NCI-H146 treated with DMSO at 0.1 percent for 48 hours (cell line): Measurements from ENCODE around the gene AHRR.

Experiments used
- DNase-seq: peaks from one replicate; lab custom pipeline; 2025; ENCODE audit not compliant: unreplicated experiment; lab: John Stamatoyannopoulos, UW

The AHRR gene

DNA sequence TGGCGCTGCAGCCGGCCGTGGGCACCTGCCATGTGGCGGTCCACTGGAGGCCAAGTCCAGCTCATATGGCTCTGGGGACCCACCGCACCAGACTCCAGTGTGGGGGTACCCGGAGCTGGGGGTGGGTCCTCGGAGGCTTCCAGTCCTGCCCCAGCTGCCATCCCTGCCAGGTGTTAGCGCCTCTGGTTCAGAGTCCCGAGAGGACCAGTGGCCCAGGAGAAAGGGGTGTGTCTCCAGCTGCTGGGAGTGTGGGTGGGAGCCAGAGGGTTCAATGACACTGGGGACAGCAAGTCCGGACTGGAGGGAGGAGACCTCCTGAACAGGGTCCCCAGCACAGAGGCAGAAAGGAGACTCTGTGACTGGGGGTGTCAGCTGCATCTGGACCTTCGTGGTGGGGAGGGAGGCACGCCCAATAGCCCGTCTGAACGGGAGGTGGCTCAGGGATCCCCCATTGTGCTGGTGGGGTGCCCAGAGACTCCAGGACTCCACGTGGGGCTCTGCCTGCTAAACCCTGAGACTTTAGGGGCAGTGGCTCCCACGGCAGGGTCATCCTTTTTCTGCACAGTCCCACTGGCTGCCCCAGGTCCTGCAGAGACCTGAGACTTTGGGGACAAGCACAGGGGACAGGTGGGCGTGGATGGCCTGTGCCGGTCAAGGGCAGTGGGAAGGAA is 2.4 kb upstream of the AHRR start:
- DNase-seq = no peak

DNA sequence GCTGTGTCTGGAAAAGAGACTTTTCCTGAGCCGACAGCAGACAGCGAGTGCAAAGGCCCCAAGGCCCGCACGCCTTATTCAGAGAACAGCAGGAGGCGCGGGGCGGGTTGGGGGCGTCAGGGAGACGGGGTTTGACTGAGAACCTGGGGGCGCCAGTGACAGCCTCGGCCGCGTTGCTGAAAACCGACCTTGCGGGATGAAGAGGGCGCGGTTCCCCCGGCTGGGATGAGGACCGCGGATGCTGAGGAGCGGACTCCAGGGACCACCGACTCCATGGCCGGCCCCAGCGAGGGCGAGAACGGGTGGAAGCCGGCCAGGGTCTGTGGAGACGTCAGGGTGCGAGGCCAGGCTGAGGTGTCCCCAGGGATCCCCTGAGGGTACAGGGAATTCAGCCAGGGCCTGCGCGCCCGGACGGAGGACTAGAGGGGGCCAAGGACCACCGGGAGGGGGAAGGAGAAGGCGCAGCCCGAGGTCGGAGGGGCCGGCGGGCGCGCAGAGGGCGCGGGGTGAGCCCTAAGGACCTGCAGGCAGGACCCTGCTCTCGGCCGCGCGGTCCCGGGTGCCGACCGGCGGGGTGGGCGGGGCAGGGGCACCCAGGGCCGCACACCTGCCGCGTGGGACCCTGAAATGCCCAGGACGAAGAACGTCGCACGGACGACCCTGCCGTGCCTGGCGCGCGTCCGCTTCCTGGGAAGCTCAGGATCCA is 837 bp upstream of the AHRR start:
- no peak for DNase-seq

DNA sequence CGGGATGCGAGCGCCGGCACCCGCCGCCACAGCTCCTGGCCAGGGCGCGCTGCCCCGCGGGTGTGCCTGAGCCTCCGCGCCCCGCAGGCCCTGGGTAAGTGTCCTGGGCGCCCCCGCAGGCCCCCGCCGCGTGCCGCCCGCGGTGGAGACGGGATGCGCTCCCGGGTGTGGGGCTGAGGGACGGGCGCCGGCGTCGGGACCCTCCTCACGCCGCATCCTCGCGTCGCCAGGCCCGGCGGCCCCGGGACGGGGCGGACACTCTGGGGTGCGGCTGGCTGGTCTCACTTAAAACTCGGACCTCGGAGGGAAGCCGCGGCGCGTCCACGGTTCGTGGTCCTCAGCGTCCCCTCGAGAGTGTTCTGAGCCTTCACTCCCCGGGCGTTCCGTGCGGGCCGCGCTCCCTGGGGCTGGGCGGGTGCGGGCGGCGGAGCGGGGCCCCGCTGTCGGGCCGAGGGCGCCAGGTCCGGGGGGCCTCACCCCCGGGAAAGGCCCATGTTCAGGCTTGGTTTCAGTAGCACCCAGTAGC is 275 bp downstream of the AHRR start:
- no peak for DNase-seq

DNA sequence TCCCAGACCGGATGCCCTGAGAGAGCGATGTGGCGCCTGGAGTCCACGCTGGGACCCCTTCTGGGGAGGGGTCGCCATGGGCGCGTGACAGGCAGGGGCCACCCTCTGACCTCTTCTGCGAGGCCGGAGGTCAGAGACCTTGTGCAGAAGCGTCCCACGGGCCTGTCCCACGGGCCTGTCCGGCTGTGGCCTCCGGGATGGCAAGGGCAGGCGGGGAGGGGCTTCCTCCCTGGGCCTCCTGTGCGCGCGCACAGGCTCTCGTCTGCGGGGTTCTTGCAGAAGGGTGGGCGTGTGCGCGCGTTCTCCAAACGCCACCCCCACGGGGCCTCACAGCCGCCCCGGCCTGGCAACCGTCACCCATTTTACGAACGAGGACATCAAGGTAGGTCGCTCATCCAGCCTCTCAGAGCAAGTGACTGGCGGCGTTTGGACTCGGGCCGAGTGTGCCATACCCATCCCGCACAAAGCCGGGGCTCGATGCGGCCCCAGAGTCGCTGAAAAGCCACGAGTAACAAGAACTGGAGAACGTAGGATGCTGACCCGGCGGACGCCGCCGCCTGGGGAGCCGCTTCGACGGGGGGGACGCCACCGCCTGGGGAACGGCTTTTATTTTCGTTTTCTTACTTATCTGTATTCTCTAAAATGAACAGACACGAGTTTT is 897 bp downstream of the AHRR start:
- no peak for DNase-seq

DNA sequence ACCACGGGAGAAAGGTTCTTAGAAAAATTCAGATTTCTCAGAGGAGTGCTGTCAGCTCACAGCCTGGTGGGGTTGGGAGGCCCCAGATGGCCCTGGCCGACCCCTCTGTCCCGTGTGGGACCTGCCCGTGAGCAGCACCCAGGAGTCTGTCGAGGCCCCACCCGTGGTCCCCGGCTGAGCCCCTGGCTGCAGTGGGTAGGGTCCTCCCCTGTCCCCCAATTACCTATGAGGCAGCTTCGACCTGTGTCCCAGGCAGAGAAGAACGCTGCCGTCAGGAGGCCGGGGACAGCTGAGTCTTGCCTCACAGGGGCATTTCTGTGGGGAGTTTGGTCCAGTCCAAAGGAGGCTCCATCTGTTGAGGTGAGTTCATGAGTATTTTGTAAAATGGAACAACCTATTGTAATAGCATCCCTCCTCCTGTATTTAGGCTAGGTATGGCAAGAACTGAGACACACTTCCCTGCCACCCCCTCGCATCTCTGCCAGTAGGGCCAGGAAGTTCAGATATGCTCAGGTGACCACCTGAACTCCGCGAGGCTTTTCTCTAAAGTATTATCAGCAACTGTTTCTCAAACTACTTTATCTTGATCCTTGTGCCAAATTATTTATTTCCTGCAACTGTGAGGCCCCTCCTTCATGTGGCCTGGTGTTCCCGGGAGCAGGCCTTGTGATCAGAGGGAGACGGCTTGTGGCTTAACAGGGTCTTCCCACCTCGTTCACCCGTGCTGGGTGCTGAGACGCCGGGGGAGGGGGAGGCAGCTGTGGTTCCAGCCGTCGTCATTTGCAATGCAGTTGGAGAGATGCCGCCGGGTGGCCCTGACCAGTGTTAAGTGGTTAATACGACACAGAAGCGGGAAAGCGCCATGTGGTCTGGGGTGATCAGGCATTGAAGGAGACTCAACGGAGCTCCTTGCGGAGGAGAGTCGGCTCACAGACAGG is 1.7 kb downstream of the AHRR start:
- no peak for DNase-seq

DNA sequence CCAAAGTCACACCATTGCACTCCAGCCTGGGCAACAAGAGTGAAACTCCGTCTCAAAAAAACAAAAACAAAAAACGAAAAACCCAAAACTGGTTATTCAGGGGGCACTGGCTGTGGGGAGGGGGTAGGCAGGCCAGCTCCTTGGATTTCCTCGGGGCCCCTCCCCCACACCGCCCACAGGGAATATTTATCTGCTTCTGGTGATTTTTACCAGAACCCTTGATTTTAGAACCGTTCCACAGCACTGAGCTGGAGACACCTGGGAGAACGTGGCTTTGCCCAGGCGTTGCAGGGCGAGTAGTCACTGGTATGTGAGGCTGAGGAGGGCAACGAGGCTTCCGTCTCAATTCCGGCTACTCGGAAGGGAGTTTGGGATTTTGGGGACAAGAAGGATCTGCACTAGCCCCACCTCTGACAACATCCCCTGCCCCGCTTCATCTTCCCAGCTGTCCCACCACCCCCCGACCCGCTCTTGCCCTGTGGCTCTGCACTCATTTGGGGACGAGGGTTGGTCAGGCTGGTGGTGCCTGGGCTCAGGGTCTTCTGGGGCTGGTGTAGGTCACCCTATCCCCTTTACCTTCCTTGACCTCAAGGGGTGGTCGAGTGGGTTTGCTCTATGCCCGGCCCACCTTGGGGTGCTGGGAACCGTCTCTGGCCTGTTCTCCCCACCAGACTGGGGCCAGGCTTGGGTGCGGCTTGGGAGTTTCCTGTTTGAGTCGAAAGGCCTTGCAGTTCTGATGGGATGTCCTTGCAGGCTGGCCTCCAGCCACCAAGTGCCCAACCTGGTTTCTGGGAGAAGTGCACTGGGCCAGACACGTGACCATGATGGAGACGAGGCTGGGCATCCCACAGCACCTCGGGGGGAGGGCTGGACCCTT is 3.5 kb downstream of the AHRR start:
- DNase-seq = no peak

DNA sequence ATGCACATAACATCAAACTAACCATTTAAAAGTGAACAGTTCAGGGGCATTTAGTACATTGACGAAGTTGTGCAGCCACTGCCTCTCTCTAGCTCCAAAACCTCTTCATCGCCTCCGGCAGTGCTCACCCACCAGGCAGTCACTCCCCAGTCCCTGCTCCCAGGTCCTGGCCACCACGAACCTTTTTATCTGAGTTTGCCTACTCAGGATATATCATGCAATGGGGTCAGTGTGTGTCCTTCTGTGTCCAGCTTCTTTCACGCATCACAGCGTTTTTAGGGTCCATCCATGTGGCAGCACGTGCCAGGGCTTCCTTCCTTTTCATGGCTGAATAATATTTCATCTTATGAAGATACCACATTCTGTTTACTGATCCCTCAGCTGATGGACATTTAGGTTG is 4.6 kb downstream of the AHRR start:
- no peak for DNase-seq

DNA sequence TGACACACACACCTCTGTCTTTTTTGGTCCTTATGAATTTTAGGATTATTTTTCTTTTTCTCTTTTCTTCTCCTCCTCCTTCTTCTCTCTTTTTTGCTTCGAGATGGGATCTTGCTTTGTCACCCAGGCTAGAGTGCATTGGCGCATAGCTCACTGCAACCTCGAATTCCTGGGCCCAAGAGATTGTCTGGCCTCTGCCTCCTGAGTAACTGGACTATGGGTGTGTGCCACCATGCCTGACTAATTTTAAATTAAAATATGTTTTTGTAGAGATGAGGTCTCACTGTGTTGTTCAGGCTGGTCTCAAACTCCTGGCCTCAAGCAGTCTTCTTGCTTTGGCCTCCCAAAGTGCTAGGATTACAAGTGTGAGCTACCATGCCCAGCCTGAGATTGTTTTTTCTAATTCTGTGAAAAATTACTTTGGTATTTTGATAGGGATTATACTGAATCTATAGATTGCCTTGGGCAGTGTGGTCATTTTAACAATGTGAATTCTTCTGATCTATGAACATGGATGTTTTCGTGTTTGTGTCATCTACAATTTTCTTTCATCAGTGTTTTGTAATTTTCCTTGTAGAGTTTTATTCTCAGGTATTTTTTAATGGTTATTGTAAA is 7.7 kb downstream of the AHRR start:
- no peak for DNase-seq

DNA sequence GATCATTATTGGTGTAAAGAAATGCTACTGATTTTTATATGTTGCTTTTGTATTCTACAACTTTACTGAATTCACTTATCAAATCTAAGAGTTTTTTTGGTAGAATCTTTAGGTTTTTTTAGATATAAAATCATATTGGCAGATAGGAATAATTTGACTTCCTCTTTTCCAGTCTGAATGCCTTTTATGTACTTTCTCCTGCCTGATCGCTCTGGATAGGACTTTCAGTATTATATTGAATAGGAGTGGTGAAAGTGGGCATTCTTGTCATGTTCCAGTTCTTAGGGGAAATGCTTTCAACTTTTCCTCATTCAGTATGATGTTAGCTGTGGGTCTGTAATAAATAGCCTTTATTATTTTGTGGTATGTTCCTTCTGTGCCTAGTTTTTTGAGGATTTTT is 8.3 kb downstream of the AHRR start:
- no peak for DNase-seq

DNA sequence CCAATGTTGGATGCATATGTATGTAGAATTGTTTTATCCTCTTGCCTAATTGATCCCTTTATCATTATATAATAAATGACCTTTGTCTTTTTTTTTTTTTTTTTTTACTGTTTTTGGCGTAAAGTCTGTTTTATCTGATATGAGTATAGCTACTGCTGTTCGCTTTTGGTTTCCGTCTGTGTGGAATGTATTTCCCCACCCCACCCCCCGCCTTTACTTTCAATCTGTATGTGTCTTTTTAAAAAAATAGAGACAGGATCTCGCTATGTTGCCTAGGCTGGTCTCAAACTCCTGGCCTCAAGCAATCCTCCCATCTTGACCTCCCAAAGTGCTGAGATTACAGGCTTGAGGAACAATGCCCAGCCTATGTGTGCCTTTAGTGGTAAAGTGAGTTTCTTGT is 11.3 kb downstream of the AHRR start:
- no peak for DNase-seq

DNA sequence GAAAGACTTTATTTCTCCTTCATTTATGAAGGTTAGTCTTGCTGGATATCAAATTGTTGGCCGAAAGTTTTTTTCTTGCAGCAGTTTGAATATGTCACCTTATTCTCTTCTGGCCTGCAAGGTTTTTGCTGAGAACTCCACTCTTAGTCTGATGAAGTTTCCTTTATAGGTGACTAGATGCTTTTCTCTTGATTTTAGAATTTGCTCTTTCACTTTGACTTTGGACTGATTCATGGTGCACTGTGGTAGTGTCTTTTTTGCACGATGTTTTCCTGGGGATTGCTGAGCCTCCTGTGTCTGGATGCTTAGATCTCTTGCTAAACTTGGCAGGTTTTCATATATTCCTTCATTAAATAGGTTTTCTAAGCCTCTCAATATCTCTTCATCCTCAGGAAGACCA is 12.4 kb downstream of the AHRR start:
- DNase-seq = no peak

DNA sequence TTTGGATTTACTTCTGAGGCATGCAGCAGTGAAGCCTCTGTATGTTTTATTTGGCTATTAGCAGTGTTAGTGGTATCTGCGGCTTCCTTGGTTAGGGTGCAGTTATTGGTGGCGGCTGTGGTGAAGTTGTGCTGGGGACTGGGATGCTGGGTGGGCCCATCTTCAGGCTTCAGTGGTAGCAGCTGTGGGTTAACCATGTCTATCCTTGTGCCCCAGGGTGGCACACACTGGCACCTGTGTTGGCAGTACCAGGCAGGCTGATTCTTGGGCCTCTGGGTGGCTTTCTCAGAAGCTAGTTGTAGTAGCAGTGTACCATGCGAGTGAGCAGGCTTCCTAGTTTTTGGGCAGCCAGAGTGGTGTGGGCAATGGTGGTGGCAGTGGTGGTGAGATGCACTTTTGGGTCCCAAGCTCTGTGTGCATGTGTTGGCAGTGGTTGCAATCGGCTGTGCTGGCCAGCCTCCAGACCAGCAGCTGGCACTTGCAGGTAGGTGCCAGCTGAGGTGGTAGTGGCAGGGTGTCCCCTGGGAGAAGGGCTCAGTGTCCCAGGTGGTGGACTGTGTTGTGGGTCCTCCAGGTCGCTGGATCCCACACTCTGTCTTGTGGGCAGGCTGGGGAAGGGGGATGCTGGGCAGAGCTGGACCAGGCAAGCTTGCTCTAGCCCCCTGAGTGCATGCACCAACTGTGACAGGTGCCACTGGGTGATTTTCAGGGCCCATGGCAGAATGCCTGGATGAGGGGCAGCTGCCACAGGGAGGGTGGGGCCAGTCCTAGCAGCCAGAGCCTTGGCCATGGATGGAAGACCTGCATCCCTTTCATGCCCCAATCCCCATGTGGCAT is 13.6 kb downstream of the AHRR start:
- DNase-seq = no peak

DNA sequence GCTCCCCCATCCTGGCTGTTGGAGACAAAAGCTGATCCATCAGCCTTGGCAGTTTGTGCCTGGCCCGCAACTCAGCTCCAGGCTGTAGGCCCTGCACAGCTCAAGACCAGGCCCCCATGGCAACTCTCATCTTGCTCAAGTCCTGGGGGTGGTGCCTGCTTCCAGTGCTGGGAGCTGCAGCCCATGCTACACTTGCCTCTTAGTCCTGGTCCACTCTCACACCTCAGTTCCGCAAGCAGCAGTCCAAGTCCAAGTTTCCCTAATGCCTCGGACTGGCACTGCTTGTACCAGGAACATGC is 14.2 kb downstream of the AHRR start:
- no peak for DNase-seq

DNA sequence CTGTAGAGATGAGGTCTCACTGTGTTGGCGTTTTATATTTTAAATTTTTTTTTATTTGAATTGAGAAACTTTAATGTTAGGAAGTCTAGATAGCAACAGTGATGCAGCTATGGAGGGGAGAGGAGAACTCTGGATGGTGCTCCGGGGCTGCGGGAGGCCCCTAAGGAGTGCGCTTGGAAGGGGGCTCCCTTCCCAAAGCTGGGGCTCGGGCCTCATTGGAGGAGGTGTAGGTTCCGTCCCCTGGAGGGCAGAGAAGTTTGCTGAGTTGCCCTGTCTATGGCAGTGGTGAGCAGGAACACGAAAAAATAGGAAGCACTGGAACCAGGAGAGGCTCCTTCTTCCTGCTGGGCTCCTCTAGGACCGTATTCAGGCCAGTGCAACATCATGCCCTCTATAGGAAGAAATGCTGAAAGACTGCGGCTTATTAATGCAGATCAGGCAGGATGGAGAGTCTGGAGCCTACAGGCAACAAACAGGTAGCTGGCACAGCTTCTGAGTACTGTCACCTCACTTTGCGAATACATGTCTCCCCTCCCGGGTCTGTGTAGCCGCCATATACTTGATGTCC is 16.1 kb downstream of the AHRR start:
- DNase-seq = no peak

DNA sequence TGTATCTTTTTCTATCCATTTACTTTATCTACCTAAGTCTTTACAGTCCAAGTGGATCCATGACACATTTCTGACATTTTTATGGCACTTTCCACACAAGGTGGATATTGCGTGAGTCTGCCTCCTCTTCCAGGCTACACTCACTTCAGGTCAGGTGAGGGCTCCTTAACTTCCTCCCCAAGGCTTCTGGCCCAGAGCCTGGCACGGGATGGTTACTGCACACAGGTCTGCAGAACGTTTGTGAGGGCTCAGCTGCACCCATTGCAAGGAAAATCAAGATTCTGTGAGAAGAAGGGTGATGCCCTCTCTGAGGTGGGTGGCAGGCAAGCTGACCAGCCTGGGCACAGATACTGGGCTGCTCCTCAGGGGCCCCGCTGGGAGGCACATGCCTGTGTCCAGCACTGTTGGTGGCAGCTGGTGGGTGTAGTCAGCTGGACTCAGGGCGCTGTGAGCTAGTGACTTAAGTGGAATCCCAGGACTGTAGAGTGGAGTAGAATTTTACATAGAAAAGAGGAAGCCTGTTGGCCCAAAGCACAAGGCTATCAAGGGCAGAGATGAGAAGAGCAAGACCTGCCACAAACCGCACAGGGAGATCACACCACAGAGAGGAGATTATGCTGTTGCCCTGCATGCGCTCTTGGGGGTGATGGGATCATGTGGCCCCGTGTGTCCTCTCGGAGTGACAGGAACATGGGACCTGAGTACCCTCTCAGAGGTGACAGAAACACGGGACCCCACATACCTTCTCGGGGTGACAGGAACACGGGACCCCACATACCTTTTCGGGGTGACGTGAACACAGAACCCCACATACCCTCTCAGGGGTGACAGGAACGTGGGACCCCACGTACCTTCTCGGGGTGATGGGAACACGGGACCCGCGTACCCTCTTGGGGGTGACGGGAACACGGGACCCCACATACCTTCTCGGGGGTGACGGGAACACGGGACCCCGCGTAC is 21.3 kb downstream of the AHRR start:
- no peak for DNase-seq

DNA sequence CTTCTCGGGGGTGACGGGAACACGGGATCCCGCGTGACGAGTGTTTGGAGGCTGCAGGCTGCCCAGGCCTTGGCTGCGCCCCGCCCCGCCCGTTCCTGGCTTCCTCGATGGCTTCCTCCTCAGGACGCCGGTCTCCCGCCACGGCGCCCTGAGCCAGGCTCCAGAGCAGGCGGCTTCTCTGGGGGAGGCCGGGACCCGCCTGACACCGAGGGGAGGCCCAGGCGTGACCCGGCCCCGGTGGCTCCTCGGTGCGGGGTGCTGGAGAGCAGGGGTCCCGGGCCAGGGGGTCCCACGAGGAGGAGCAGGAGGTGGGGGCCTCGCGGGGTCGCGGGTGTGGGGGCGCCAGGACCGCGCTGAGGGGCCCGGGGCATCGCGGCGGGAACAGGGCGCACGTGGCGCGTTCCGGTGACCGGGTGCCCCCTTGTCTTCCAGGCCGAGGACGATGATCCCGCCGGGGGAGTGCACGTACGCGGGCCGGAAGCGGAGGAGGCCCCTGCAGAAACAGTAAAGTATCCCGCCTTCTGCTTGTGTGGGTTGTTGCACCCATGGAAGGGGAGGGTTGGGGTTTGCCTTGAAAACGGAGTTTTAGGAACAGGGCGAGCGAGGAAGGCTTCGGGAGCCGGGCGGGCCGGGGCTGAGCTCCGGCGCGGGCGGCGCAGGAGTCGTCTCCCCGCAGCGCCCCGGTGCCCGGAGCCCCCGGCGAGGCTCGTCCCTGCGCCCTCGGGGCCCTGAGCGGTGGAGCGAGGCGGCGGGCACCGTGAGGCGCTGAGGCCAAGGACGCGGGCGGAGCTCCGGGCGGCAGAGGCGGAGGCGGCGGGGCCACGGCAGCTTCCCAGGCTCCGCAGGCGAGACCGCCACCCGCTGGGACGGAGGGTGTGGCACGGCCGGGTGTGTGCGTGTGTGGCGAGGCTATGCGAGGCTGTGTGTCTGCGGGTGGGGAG is 22.2 kb downstream of the AHRR start:
- DNase-seq = no peak
